ENCODE measurements around the gene ZNF549.
A peak's percentile ranks its signal among the peaks of the same experiment; 100 is the strongest.

ZNF549 gene

GRCh38 chr19:57576661-57577060 is 49.5 kb downstream of the ZNF549 start (continued):
- TF ChIP-seq REST (tag by site-specific recombination; IDR thresholded peaks at IDR 0.05), result no peak

- H3K4me3 ChIP-seq (ENCODE audit: low read depth, low read length), result peak within 1 kb of the TSS; percentile 89
- no peaks in the 10 kb centered on the region for H3K4me1 ChIP-seq (ENCODE audit: control insufficient read depth, insufficient read depth, low read length)
- H3K9me3 ChIP-seq (ENCODE audit: control insufficient read depth, insufficient read depth, low read depth, low read length), result peaks cover 9% of the 10 kb centered on the region
- H3K36me3 ChIP-seq (ENCODE audit: control insufficient read depth in 2 of 2, insufficient read depth in 1 of 2, low read length in 2 of 2), result peaks cover 18 to 42% of the 10 kb centered on the region in 2 experiments; a peak in 2 of 3 replicates
- H3K27ac ChIP-seq (ENCODE audit: extremely low read depth, low read depth, low read length), result peak within 1 kb of the TSS; percentile 68; the same call in 1 of the 2 replicates
- ChIA-PET CTCF (no interaction called here), POLR2A (interaction anchor here (1.4 to 1.8 kb wide), 2 partner anchors 54 to 79 kb away, joined by 4 to 5 read pairs; partner anchors contain the start of genes ZNF211 and ZNF773)
- TF ChIP-seq ZNF148 (tag by site-specific recombination; IDR thresholded peaks at IDR 0.05; ENCODE audit: borderline replicate concordance) (no peak), SP3 (tag by site-specific recombination; IDR thresholded peaks at IDR 0.05) (peak; percentile 26; the same call in 1 of the 2 replicates), ZNF23 (tag by site-specific recombination; IDR thresholded peaks at IDR 0.05; ENCODE audit: borderline replicate concordance) (no peak), ZNF654 (tag by site-specific recombination; IDR thresholded peaks at IDR 0.05; ENCODE audit: low read depth) (no peak), ZSCAN16 (tag by site-specific recombination; IDR thresholded peaks at IDR 0.05) (0 out of 2 replicates have a peak, but pooled peaks have one; percentile 23), ZNF707 (tag by site-specific recombination; IDR thresholded peaks at IDR 0.05) (no peak), KLF1 (tag by site-specific recombination; IDR thresholded peaks at IDR 0.05) (0 out of 2 replicates have a peak, but pooled peaks have one; percentile 25), ZNF488 (tag by site-specific recombination; IDR thresholded peaks at IDR 0.05) (no peak), OSR2 (tag by site-specific recombination; IDR thresholded peaks at IDR 0.05) (no peak), ZNF645 (tag by site-specific recombination; IDR thresholded peaks at IDR 0.05) (no peak), YY2 (tag by site-specific recombination; IDR thresholded peaks at IDR 0.05) (peak; percentile 55), ZNF514 (tag by site-specific recombination; IDR thresholded peaks at IDR 0.05) (no peak), RBAK (tag by site-specific recombination; IDR thresholded peaks at IDR 0.05) (no peak), ZNF626 (tag by site-specific recombination; IDR thresholded peaks at IDR 0.05) (no peak), GLI4 (tag by site-specific recombination; IDR thresholded peaks at IDR 0.05) (no peak), ZBTB10 (tag by site-specific recombination; IDR thresholded peaks at IDR 0.05) (no peak), ZNF639 (tag by site-specific recombination; IDR thresholded peaks at IDR 0.05) (no peak), ZNF830 (tag by site-specific recombination; IDR thresholded peaks at IDR 0.05; ENCODE audit: low read depth) (no peak), SCRT2 (tag by site-specific recombination; IDR thresholded peaks at IDR 0.05) (peak; percentile 80), ZNF558 (tag by site-specific recombination; IDR thresholded peaks at IDR 0.05) (peak; percentile 12; the same call in 1 of the 2 replicates), ZBTB20 (tag by site-specific recombination; IDR thresholded peaks at IDR 0.05) (peak; percentile 81), ZXDB (tag by site-specific recombination; IDR thresholded peaks at IDR 0.05) (peak; percentile 55), GLIS2 (tag by site-specific recombination; IDR thresholded peaks at IDR 0.05) (no peak)
Measured at GRCh38 chr19:57578487-57579205, 51.5 kb downstream of the ZNF549 start, which contains the start of gene ZNF416. TSS of gene ZNF416 (minus strand) at chr19:57578911. CDS start at chr19:57578704, 207 bp downstream.
